Measurements from ENCODE around the gene RNF138.

The RNF138 gene

GRCh38 chr18:32177530-32177929, 85.9 kb downstream of the RNF138 start:
- peak; percentile 27 for DNase-seq
